Neural cell (in vitro differentiated cells): ENCODE measurements around the gene FKRP. TPM values are rescaled to one million over a fixed set of nuclear protein-coding genes. Genes with fewer than 3 reads are reported as not detected.

Experiments
- H2AFZ ChIP-seq: fragments of 200-600, 300-800 bp; sonication (generic), shearing (Covaris generic); 2 replicates; pipeline ENCODE4 v1.6.0; 2014; ENCODE audit warnings: low read depth, mild to moderate bottlenecking, antibody characterized with exemption, low read length, moderate library complexity
- H3F3A ChIP-seq: fragments of 200-600 bp; shearing (Covaris generic); 2 replicates; pipeline ENCODE4 v1.6.1; 2016; ENCODE audit warnings: mild to moderate bottlenecking, moderate library complexity, mixed read lengths, antibody characterized with exemption, low read length; ENCODE audit not compliant: insufficient read depth, poor library complexity, severe bottlenecking
- H3K27ac ChIP-seq: fragments of 200-600, 300-800 bp; sonication (generic), shearing (Covaris generic); 2 replicates; pipeline ENCODE4 v1.5.1; 2014; ENCODE audit warnings: mild to moderate bottlenecking, low read length, moderate library complexity
- H3K27me3 ChIP-seq: fragments of 300-800, 200-600 bp; sonication (generic), shearing (Covaris generic); 2 replicates; pipeline ENCODE4 v1.6.0; 2014; ENCODE audit warnings: mild to moderate bottlenecking, low read depth, low read length, moderate library complexity; ENCODE audit not compliant: insufficient read depth
- H3K36me3 ChIP-seq: fragments of 300-800, 200-600 bp; sonication (generic), shearing (Covaris generic); 2 replicates; pipeline ENCODE4 v1.5.1; 2014; ENCODE audit warnings: mild to moderate bottlenecking, antibody characterized with exemption, low read length, moderate library complexity; ENCODE audit not compliant: insufficient read depth
- H3K4me2 ChIP-seq: fragments of 300-800, 200-600 bp; sonication (generic), shearing (Covaris generic); 2 replicates; pipeline ENCODE4 v1.6.0; 2014; ENCODE audit warnings: mild to moderate bottlenecking, low read length
- H3K4me3 ChIP-seq: fragments of 300-800, 200-600 bp; sonication (generic), shearing (Covaris generic); 2 replicates; pipeline ENCODE4 v1.5.1; 2014; ENCODE audit warnings: mild to moderate bottlenecking, low read length, moderate library complexity
- H3K79me2 ChIP-seq: fragments of 200-600 bp; shearing (Covaris generic); replicated peaks from 2 replicates; pipeline ENCODE4 v1.6.0; 2014; ENCODE audit warnings: mild to moderate bottlenecking, low read length, moderate library complexity; ENCODE audit not compliant: insufficient read depth
- H3K9ac ChIP-seq: fragments of 300-800, 200-600 bp; sonication (generic), shearing (Covaris generic); 2 replicates; pipeline ENCODE4 v1.6.1; 2016; ENCODE audit warnings: mild to moderate bottlenecking, low read length, mixed read lengths
- H3K9me2 ChIP-seq: fragments of 200-600 bp; shearing (Covaris generic); 2 replicates; pipeline ENCODE4 v1.6.1; 2016; ENCODE audit warnings: mild to moderate bottlenecking, low read length, mixed read lengths; ENCODE audit not compliant: insufficient read depth
- H3K9me3 ChIP-seq: fragments of 200-600, 300-800 bp; sonication (generic), shearing (Covaris generic); 2 replicates; pipeline ENCODE4 v1.6.1; 2016; ENCODE audit warnings: mild to moderate bottlenecking, mixed run types, low read length, moderate library complexity, mixed read lengths
- H4K20me1 ChIP-seq: fragments of 200-600 bp; shearing (Covaris generic); 2 replicates; pipeline ENCODE4 v1.6.1; 2016; ENCODE audit warnings: mild to moderate bottlenecking, mixed run types; ENCODE audit not compliant: insufficient read depth
- EP300 ChIP-seq: fragments of 450-650 bp; conservative IDR thresholded peaks from 2 replicates; pipeline ENCODE4 v1.6.1; 2014; ENCODE audit warnings: antibody characterized with exemption, mild to moderate bottlenecking, moderate library complexity; ENCODE audit not compliant: poor library complexity, severe bottlenecking
- EZH2 ChIP-seq: fragments of 200-600, 300-800 bp; shearing (Covaris generic), sonication (generic); IDR thresholded peaks from 2 replicates; pipeline ENCODE4 v1.6.1; 2014; ENCODE audit warnings: antibody characterized with exemption, low read length, borderline replicate concordance, mild to moderate bottlenecking; ENCODE audit not compliant: insufficient read depth, poor library complexity, severe bottlenecking
- MXI1 ChIP-seq: fragments of 450-650 bp; conservative IDR thresholded peaks from 2 replicates; pipeline ENCODE4 v1.6.1; 2014; ENCODE audit warnings: antibody characterized with exemption, mild to moderate bottlenecking; ENCODE audit not compliant: poor library complexity, severe bottlenecking
- POLR2AphosphoS5 ChIP-seq: IDR thresholded peaks from 2 replicates; pipeline ENCODE4 v1.6.1; 2012
- RAD21 ChIP-seq: fragments of 450-650 bp; conservative IDR thresholded peaks from 2 replicates; pipeline ENCODE4 v1.6.1; 2014; ENCODE audit warnings: antibody characterized with exemption, mild to moderate bottlenecking, moderate library complexity
- SMC3 ChIP-seq: fragments of 450-650 bp; conservative IDR thresholded peaks from 2 replicates; pipeline ENCODE4 v1.6.1; 2014; ENCODE audit warnings: antibody characterized with exemption, mild to moderate bottlenecking, moderate library complexity; ENCODE audit not compliant: poor library complexity
- TAF1 ChIP-seq: IDR thresholded peaks from 2 replicates; pipeline ENCODE4 v1.6.1; 2012; ENCODE audit warnings: low read depth
- polyA plus RNA-seq: library from polyadenylated mRNA; depleted of rRNA; stranded (reverse); fragments of >200 nt; gene quantifications from 2 replicates; pipeline ENCODE4 v1.2.3, GENCODE V29; 2014
- TF ChIP-seq, protein P1 (sequence below): IDR thresholded peaks from 2 replicates; pipeline ENCODE4 v1.6.1; 2012; ENCODE audit warnings: borderline replicate concordance
- TF ChIP-seq, protein P2 (sequence below): fragments of 450-650 bp; IDR thresholded peaks from 2 replicates; pipeline ENCODE4 v1.5.1; 2014; ENCODE audit warnings: antibody characterized with exemption, mild to moderate bottlenecking, moderate library complexity; ENCODE audit not compliant: poor library complexity, severe bottlenecking

FKRP gene
- polyA plus RNA-seq, 1 donor from 2014 or later, result 27.8 TPM

DNA sequence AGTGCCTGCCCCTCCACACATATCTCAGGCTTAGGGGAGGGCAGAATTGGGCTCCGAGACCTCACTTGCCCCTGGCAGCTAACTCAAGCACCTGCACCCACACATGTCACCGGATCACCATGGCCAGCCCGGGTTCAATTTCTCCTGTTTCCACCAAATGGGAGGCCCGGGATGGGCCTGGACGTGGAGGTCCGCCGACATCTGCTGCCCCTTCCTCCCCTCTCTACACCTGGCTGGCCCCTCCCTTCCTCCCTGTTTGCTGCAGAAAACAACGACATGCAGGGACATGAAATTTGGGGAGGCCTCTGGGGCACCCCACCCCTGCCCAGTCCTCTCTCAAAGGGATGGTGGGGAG, 30.3 kb upstream of the FKRP start:
- Histone ChIP-seq H3F3A (no peaks in the 10 kb centered on the region), H3K36me3 (no peaks in the 10 kb centered on the region), H2AFZ (no peak overlapping the region), H3K9ac (peak overlapping the region; percentile 56), H3K9me3 (no peaks in the 10 kb centered on the region), H3K4me2 (peak overlapping the region; percentile 19), H3K27me3 (no peaks in the 10 kb centered on the region), H3K4me3 (peak overlapping the region; percentile 66), H4K20me1 (no peaks in the 10 kb centered on the region), H3K27ac (no peak overlapping the region), H3K9me2 (no peaks in the 10 kb centered on the region), H3K79me2 (no peaks in the 10 kb centered on the region)
- TF ChIP-seq SMC3 (no peak), MXI1 (no peak), EP300 (no peak), RAD21 (no peak), POLR2AphosphoS5 (no peak), EZH2 (no peak), TAF1 (no peak)
- TF ChIP-seq, protein P1, sequence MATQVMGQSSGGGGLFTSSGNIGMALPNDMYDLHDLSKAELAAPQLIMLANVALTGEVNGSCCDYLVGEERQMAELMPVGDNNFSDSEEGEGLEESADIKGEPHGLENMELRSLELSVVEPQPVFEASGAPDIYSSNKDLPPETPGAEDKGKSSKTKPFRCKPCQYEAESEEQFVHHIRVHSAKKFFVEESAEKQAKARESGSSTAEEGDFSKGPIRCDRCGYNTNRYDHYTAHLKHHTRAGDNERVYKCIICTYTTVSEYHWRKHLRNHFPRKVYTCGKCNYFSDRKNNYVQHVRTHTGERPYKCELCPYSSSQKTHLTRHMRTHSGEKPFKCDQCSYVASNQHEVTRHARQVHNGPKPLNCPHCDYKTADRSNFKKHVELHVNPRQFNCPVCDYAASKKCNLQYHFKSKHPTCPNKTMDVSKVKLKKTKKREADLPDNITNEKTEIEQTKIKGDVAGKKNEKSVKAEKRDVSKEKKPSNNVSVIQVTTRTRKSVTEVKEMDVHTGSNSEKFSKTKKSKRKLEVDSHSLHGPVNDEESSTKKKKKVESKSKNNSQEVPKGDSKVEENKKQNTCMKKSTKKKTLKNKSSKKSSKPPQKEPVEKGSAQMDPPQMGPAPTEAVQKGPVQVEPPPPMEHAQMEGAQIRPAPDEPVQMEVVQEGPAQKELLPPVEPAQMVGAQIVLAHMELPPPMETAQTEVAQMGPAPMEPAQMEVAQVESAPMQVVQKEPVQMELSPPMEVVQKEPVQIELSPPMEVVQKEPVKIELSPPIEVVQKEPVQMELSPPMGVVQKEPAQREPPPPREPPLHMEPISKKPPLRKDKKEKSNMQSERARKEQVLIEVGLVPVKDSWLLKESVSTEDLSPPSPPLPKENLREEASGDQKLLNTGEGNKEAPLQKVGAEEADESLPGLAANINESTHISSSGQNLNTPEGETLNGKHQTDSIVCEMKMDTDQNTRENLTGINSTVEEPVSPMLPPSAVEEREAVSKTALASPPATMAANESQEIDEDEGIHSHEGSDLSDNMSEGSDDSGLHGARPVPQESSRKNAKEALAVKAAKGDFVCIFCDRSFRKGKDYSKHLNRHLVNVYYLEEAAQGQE, result no peak
- TF ChIP-seq, protein P2, sequence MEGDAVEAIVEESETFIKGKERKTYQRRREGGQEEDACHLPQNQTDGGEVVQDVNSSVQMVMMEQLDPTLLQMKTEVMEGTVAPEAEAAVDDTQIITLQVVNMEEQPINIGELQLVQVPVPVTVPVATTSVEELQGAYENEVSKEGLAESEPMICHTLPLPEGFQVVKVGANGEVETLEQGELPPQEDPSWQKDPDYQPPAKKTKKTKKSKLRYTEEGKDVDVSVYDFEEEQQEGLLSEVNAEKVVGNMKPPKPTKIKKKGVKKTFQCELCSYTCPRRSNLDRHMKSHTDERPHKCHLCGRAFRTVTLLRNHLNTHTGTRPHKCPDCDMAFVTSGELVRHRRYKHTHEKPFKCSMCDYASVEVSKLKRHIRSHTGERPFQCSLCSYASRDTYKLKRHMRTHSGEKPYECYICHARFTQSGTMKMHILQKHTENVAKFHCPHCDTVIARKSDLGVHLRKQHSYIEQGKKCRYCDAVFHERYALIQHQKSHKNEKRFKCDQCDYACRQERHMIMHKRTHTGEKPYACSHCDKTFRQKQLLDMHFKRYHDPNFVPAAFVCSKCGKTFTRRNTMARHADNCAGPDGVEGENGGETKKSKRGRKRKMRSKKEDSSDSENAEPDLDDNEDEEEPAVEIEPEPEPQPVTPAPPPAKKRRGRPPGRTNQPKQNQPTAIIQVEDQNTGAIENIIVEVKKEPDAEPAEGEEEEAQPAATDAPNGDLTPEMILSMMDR, result no peak

DNA sequence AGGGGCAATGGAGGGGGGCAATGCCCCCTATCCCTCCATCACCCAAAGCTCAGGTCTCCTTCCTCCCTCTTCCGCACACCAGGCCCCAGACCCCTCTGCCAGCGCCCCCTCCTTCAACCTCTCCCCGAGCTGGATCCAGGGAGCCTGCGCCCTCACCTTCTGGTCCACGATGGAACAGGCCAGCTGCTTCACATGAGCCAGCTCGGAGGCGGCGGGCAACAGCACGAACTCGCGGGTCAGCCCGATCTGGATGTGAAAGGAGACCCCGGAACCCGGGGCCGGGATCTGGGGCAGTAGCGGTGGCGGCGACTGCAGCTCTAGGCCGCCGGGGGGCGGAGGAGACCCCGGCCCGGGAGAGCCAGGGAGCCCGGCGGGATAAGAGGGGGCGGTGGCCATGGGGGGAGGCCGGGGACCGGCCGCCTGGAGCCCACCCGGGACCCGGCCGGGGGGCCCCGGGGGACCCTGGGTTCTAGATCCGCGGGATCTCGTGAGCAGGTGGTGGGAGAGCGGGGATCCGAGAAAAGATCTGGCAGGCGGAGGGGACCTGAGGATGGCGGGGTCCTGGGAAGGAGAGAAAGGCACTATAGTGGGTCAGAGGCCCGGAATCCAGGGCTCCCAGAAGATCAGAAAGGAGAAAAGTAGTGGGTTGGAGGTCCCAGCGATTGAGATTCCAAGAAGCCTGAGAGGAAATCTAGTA, 29.7 kb upstream of the FKRP start:
- Histone ChIP-seq H3K9me3 (no peaks in the 10 kb centered on the region), H2AFZ (no peak overlapping the region), H3K4me2 (peak overlapping the region; percentile 55), H4K20me1 (no peaks in the 10 kb centered on the region), H3K36me3 (no peaks in the 10 kb centered on the region), H3K27ac (no peak overlapping the region), H3F3A (no peaks in the 10 kb centered on the region), H3K9me2 (no peaks in the 10 kb centered on the region), H3K79me2 (no peaks in the 10 kb centered on the region), H3K4me3 (peak overlapping the region; percentile 66), H3K27me3 (no peaks in the 10 kb centered on the region), H3K9ac (peak overlapping the region; percentile 56)
- TF ChIP-seq TAF1 (no peak), RAD21 (peak; percentile 29), MXI1 (no peak), EZH2 (no peak), SMC3 (peak; percentile 51), EP300 (no peak), POLR2AphosphoS5 (no peak)
- TF ChIP-seq, protein P2, result peak; percentile 53
- TF ChIP-seq, protein P1, result no peak
